K562 (cell line): ENCODE results near the gene NEURL2.

Experiments
- GTF2A2 ChIP-seq: IDR thresholded peaks from 2 replicates; pipeline ENCODE4 v1.6.1; 2016; ENCODE audit warnings: mild to moderate bottlenecking, missing genetic modification characterization, missing compliant biosample characterization
- NCOR1 ChIP-seq: fragments of 450-650 bp; IDR thresholded peaks from 2 replicates; pipeline ENCODE4 v1.6.1; 2016; ENCODE audit warnings: mild to moderate bottlenecking, moderate library complexity
- TRIM28 ChIP-seq: fragments of 450-650 bp; IDR thresholded peaks from 2 replicates; pipeline ENCODE4 v1.6.1; 2017
- TF ChIP-seq, protein P1 (sequence below): sonication (generic); formaldehyde crosslinking; IDR thresholded peaks from 2 replicates; pipeline ENCODE4 v1.8.1; 2023; ENCODE audit warnings: mild to moderate bottlenecking, missing genetic modification reagents

DNA sequence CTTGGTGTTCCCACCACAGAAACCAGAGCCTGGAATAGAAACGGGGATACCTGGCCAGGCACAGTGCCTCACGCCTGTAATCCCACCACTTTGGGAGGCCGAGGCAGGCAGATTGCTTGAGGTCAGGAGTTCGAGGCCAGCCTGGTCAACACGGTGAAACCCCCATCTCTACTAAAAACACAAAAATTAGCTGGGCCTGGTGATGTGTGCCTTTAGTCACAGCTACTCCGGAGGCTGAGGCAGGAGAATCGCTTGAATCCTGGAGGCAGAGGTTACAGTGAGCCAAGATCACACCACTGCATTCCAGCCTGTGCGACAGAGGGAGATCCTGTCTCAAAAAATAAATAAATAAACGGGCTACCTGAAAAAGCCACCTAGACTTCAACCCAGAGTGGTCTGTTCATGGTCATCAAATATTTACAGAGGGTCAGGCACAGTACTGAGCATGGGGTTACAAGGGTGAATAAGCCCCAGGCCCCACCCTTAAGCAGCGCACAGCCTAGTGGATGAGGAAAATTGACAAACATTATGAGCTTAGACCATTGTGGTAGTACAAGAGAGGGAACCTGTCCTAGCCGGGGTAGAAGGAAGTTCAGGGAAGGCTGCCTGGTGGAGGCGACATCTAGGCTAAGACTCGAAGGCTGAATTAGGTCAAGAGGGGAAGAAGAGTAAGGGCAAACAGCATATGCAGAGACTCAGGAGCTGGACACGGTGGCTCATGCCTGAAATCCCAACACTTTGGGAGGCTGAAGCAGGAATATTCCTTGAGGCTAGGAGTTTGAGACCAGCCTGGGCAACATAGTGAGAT, 36.3 kb upstream of the NEURL2 start:
- TF ChIP-seq NCOR1 (no peak), GTF2A2 (tag) (no peak), TRIM28 (no peak)
- TF ChIP-seq, protein P1, sequence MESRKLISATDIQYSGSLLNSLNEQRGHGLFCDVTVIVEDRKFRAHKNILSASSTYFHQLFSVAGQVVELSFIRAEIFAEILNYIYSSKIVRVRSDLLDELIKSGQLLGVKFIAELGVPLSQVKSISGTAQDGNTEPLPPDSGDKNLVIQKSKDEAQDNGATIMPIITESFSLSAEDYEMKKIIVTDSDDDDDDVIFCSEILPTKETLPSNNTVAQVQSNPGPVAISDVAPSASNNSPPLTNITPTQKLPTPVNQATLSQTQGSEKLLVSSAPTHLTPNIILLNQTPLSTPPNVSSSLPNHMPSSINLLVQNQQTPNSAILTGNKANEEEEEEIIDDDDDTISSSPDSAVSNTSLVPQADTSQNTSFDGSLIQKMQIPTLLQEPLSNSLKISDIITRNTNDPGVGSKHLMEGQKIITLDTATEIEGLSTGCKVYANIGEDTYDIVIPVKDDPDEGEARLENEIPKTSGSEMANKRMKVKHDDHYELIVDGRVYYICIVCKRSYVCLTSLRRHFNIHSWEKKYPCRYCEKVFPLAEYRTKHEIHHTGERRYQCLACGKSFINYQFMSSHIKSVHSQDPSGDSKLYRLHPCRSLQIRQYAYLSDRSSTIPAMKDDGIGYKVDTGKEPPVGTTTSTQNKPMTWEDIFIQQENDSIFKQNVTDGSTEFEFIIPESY, result no peak
